ENCODE data around the gene IGF2.

DNA sequence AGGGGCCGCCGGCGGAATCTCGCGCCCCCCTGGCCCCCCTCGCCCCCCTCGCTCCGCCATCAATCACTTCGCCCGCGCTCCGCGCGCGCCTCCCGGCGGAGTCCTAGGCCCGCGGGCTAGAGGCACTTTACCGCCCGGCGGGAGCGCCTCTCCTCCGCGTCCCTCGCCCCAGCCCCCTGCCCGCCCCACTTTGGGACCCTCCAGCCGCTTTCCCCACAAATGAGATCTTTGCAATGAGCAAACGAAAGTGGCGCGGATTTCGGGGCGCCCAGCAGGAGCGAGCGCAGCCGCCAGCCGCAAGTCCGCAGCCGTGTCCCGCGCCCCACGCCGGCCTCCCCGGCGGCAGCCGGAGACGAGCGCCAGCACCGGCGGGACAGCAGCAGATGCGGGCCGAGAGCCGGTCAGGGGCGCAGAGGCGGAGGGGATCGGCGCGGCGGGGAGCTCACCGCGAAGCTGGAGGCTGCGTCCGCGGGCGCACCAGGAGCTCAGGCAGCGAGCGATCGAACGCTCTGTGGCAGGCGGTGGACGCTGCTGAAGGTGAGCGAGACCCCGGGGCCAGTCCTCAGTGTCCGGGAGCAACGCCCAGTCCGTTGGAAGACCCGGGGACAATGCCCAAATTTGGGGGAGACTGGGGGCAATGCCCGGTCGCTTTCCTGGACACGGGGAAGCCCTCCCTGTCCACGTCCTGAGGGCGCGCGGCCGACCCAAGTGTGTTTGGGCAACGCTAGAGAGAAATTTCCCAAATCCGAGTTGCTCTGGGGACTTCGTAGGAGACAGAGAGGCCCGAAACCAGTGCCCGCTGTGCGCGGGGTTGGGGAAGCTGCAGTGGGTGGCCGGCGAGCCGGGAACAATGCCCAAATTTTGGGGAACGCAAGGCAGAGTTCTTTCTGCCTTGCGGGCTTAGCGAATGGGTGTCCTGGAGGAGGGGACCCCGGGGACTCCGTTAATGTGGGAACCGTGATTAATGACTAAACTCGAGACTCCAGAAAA lies 1.5 kb upstream of the IGF2 start:
- TF ChIP-seq, protein P1, sequence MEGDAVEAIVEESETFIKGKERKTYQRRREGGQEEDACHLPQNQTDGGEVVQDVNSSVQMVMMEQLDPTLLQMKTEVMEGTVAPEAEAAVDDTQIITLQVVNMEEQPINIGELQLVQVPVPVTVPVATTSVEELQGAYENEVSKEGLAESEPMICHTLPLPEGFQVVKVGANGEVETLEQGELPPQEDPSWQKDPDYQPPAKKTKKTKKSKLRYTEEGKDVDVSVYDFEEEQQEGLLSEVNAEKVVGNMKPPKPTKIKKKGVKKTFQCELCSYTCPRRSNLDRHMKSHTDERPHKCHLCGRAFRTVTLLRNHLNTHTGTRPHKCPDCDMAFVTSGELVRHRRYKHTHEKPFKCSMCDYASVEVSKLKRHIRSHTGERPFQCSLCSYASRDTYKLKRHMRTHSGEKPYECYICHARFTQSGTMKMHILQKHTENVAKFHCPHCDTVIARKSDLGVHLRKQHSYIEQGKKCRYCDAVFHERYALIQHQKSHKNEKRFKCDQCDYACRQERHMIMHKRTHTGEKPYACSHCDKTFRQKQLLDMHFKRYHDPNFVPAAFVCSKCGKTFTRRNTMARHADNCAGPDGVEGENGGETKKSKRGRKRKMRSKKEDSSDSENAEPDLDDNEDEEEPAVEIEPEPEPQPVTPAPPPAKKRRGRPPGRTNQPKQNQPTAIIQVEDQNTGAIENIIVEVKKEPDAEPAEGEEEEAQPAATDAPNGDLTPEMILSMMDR (IDR thresholded peaks at IDR 0.05; ENCODE audit: low read length): no peak
- no peak for TF ChIP-seq EZH2 (IDR thresholded peaks at IDR 0.05; ENCODE audit: borderline replicate concordance, low read length)

All from OCI-LY1 (cell line).